Measurements from ENCODE around the gene CDC20.

GRCh38 chr1:43315481-43315880 is 43.3 kb upstream of the CDC20 start:
- no peak for TF ChIP-seq POLR2A (IDR thresholded peaks at IDR 0.05; ENCODE audit: low read depth, low read length)
- TF ChIP-seq MAZ (IDR thresholded peaks at IDR 0.05; ENCODE audit: borderline replicate concordance, low read depth, low read length), result no peak
- TF ChIP-seq RAD21 (IDR thresholded peaks at IDR 0.05; ENCODE audit: low read length), result no peak
- no peak for TF ChIP-seq CTCF (conservative IDR thresholded peaks at IDR 0.05; ENCODE audit: low read depth, low read length)
- TF ChIP-seq MXI1 (IDR thresholded peaks at IDR 0.05; ENCODE audit: borderline replicate concordance, low read depth, low read length), result no peak
- TF ChIP-seq CEBPB (IDR thresholded peaks at IDR 0.05; ENCODE audit: low read depth, low read length), result no peak
- TF ChIP-seq MAFK (IDR thresholded peaks at IDR 0.05; ENCODE audit: low read depth, low read length), result no peak
- TF ChIP-seq RFX5 (IDR thresholded peaks at IDR 0.05; ENCODE audit: low read depth, low read length), result no peak
- TF ChIP-seq SMC3 (IDR thresholded peaks at IDR 0.05; ENCODE audit: low read depth, low read length), result no peak
- no peak for TF ChIP-seq BHLHE40 (IDR thresholded peaks at IDR 0.05; ENCODE audit: low read depth, low read length)
- no peak for TF ChIP-seq ELK1 (IDR thresholded peaks at IDR 0.05; ENCODE audit: borderline replicate concordance, low read depth, low read length)
- TF ChIP-seq RCOR1 (IDR thresholded peaks at IDR 0.05; ENCODE audit: insufficient replicate concordance, low read length), result no peak

Data from IMR-90 (cell line).